UCSD-AML1 (cell line): ENCODE data around the gene KREMEN1.
"Not testable (repeated sequence)": the region's sequence is repeated elsewhere in the genome, so short reads cannot be mapped to it uniquely, and the experiment has no call there.

Source experiments
- DNase-seq: peaks from one replicate; lab custom pipeline; 2025; ENCODE audit not compliant: unreplicated experiment; lab: John Stamatoyannopoulos, UW

Gene KREMEN1

DNA sequence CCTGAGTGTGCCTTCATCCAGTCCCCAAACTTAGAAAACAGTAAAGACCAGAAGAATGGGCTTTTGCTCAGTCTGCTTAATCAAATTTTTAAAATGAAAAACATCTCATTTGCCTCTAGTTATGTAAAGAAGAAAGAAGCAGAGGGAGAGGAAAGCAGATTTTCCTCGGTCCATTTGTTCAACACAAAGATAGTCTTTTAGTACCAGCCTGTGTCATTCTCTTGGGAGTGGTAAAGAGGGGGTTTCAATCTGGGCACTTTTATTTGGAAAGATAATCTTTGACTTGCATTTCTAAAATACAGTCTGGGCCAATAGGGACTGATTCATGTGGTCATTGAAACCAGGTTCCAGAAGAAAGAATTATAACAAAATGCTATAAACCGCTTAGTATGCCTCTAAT lies 29.5 kb downstream of the KREMEN1 start:
- no peak for DNase-seq

DNA sequence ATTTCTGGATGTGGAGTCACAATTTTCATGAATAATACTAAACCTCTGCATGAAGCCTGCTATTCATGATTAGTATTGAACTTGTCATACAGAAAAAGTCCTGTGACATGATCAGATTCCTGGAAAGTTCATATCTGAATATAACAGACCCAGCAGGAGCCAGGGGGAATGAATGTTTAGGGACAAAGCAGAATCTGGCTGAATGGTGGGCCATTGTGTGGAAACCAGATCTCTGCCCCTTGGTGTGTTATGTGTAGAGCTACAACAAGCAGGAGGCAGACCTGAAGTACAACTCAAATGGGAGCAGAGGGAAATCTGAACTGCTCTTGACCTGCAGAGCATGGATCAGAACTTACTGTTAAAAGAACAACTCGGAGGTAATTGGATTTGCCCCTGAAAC lies 30.3 kb downstream of the KREMEN1 start:
- no peak for DNase-seq

DNA sequence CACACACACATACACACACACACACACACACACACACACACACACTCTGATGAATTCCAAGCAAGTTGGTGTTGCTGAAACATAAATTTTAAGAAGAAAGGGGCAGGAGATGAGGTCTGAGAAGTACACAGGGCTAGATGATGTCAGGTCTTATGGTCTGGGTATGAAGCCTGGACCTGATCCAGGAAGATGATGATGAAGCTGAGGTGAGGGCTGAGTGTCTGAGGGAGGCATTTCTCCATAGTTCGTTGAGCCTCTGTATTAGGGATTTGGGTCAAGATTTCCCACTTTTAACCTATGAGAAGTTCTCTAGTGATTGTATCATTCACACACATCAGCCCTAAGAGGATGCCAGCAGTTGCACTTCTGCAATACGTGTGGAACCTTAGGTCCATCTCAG lies 32.6 kb downstream of the KREMEN1 start:
- no peak for DNase-seq

DNA sequence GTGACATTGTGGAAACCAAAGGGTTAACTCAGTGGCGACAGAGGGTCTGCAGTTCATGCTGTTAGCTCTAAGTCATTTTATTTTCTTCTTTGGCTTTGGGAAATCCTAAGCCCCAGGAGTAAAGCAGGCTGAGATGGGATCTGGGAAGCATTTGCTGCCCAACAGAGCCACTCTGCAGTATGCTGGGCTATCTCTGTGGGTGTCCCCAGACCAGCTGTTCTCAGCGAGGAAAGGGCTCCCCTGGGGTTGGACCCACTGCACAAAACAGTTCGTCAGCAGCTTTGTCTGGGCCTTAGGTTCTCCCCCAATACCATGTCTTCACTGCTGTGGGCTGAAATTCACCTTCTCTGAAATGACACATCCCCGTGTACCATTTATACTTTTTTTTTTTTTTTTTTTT lies 34.0 kb downstream of the KREMEN1 start:
- no peak for DNase-seq

DNA sequence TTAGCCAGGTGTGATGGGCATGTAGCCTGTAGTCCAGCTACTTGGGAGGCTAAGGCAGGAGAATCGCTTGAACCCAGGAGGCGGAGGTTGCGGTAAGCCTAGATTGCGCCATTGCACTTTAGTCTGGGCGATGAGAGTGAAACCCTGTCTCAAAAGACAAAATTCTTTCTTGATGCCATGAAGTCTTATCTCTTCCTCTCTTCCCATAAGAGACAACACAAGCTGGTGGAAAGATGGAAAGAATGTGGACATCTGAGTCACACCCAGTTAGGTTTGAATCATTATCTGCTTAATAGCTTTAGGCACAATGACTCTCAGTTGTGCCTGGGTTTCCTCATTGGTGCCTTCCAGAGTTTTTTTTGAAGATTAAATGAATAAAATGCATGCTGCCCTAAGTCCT lies 35.3 kb downstream of the KREMEN1 start:
- no peak for DNase-seq

DNA sequence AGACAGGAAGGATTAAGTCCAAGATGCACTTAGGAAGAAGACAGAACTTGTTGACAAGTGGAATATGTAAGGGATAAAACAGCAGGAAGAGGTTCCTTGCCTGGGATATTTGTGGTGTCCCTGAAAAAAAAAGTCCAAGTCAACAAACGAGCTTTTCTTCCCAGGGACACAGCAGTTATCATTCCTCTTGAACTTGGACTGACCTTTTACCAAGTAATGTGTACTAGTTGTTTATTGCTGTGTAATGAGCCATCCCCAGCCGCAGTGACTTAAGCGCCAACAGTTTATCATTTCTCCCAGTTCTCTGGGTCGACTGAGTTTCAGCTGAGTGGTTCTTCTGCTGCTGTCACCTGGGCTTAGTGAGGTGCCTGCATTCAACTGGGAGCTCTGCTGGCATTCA lies 37.0 kb downstream of the KREMEN1 start:
- DNase-seq: no peak

DNA sequence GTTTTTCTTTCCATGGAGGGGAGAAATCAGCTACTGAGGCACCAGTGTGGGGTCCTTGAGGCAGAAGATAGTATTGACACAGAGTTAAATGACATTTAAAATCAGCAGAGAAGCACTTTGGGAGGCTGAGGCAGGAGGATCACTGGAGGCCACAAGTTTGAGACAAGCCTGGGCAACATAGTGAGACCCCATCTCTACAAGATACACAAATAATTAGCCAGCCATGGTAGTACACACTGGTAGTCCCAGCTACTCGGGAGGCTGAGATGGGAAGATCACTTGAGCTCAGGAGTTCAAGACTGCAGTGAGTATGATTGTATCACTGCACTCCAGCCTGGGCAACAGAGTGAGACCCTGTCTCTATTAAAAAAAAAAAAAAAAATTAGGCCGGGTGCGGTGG lies 38.1 kb downstream of the KREMEN1 start:
- no peak for DNase-seq

DNA sequence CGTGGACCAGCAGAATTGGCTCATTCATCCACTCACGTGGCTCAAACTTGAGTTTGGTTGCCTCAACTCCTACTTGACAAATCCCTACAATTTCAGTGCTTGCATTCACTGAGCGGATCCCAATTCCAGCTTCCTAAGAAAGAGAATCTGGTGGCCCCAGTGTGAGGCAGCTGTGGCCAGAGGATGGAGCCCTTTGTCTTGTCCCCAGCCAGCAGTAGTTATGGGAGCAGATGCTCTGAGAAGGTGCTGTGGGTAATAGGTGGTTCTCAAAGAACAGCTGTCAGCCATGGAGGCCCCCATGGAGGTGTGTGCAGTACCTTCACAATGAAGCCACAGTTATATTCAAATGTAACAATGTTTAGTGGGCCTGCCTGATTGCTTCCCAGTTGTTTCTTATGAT lies 39.3 kb downstream of the KREMEN1 start:
- no peak for DNase-seq

DNA sequence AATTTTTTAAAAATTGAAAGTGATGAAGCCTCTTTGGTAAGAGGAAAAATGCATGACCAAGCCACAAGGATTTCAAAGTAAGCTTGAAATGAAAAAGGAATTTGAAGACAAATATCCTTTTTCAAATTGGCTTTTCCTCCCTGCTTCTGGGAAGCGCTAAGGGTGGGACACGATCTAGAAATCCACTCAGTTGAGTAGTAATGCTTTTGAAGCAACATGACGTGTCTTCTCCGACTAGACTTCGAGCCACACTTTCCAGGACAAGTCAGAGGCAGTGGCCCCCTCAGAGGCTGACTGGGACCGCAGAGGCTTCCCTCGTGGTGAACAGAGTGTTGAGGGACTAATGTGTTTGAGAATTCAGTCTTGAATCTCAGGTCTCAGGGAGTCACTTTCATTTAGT lies 39.8 kb downstream of the KREMEN1 start:
- no peak for DNase-seq

DNA sequence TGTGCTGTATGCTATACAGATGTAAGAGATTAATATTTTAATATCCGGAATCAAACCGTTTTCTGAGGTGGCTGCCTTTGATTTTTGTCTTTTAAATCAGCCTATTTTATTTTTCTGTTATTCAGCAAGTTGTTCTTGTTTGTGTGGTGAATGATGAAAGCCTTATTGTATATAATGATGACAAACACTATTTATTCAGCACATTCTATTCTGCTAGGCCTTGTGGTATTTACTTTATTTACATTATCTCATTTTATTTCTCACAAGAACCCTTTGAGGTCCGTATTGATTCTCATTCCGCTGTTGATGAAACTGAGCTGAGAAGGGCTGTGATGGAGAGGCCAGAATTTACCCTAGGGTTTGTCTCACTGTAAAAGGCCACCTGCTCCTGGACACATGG lies 40.5 kb downstream of the KREMEN1 start:
- DNase-seq: no peak

DNA sequence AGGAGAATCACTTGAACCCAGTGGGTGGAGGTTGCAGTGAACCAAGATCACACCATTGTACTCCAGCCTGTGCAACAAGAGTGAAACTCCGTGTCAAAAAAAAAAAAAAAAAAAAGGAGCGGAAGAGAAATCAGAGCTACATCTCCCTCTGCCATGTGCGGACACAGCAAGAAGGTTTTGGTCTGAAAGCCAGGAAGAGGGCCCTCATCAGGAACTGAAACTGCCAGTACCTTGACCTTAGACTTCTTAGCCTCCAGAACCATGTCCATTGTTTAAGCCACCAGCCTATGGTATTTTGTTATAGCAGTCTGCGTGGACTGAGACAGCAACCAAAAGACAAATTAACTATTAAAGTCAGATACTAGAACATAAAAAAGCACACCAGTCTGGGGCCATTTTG lies 41.6 kb downstream of the KREMEN1 start:
- no peak for DNase-seq

DNA sequence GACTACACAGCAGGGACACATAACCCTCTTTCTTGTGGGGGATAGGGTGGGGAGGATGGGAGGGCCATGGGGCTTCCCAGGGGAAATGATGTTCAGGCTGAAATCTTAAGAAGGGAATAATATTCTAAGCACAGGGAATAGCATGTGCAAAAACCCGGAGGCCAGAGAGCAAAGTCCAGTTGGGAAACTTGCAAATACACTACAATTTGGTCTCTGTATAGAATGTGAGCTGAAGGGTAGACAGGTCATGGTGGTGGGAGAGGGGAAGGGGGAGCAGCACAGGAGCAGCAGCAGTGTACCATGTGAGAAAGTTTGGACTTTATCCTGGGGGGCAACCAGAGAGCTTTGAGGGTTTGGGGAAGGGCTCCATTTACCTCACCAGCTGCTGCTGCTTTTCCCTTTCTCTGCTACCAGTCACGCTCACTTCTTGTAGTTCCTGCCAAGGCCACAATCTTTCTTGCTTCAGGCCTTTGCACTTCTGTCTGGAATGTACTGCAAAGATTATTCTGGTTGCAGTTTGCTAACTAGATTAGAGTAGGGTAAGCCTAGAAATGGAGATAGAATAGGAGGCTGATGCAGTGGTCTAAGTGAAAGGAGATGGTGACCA lies 43.0 kb downstream of the KREMEN1 start:
- DNase-seq: no peak

DNA sequence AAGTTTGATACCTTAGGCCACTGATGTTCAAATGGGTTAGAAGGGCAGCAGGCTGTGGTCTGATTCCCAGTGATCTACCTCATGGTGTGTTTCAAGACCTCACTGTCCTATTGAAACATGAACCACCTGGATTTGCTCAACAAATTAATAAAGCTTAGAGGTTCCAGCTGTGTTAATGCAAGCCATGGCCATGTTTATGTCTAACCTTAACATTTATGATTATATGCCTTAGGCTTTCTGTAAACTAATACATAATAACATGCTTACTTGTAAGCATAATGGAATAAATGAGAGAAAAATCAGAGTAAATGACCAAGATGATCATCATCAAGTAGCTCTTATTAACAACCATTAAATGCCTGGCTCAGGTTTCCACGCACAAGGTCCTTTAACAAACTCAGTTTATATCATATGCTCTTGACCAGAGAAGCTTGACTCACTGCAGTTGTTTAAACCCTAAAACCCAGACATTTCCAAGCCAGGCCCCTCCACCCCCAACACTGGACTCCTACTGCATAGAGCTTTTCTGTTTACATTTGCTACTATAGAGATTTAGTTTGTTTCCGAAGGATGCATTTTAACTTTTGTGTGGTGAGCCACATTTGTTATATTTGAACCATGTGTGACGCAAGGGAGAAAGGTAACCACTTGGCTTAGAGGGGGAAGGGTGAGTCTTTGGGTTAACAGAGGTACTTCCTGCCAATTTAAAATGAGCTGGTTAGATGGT lies 43.7 kb downstream of the KREMEN1 start:
- DNase-seq: no peak

DNA sequence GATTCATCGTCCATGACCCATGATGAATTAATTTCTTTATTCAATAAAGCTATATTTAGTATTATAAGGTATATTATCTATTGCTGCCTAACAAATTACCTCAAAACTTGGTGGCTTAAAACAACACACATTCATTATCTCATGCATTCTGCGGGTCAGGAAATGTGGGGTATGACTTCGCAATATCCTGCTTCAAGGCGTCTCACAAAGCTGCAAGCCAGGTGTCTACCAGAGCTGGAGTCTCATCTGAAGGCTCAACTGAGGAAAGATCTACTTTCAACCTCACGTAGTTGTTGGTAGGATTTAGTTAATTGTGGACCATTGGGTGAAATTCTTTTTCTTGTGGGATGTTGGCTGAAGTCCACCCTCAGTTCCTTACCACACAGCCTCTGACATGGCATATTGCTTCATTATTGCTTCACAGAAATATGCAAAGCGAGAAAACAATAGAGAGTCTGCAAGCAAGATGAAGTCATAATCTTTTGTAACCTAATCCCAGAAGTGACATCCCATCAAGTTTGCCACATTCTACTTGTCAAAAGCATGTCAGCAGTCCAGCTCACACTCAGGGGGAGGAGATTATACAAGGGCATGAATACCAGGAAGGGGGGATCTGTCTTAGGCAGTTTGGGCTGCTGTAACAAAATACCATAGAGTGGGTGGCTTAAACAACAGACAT lies 45.1 kb downstream of the KREMEN1 start:
- no peak for DNase-seq

DNA sequence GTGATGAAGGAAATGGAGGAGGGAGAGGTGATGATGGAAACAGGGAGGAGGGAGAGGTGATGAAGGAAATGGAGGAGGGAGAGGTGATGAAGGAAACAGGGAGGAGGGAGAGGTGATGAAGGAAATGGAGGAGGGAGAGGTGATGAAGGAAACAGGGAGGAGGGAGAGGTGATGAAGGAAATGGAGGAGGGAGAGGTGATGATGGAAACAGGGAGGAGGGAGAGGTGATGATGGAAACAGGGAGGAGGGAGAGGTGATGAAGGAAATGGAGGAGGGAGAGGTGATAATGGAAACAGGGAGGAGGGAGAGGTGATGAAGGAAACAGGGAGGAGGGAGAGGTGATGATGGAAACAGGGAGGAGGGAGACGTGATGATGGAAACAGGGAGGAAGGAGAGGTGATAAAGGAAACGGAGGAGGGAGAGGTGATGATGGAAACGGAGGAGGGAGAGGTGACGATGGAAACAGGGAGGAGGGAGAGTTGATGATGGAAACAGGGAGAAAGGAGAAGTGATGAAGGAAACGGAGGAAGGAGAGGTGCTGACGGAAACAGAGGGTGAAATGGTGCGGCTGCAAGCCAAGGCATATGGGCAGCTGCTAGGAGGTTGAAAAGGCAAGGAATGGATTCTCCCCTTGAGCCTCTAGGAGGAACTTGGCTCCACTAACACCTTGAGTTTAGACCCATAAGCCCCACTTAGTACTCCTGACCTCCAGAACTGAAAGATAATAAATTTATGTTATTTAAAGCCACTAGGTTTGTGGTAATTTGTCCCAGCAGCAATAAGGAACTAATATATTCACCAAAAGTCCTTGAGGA lies 47.5 kb downstream of the KREMEN1 start:
- not testable (repeated sequence) for DNase-seq

DNA sequence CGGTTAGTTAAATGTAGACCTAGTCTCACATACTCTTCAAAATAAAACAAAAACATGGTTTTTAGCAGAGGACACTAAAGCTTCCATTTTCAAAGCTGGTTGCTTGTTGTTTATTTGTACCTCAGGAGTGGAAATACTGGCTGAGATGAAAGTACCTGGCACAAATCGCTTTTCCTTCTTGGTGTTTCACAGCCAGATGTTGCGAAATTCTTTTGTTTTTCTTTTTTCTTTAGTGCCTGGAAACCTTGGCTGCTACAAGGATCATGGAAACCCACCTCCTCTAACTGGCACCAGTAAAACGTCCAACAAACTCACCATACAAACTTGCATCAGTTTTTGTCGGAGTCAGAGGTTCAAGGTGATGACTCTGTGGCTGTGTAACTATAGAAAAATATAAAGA lies 48.3 kb downstream of the KREMEN1 start:
- no peak for DNase-seq

DNA sequence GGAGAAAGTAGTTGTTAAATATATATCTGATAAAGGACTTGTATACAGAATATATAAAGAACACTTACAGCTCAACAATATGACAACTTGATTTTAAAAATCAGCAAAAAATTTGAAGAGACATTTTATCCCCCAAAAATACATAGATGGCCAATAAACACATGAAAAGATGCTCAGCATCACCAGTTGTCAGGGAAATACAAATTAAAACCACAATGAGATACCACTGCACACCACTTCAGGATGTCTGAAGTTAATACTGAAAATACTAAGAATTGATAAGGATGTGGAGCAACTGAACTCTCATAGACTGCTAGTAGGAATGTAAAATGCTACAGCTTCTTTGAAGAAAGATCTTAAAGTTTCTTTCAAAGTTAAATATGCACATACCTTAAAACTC lies 49.2 kb downstream of the KREMEN1 start:
- DNase-seq: no peak

DNA sequence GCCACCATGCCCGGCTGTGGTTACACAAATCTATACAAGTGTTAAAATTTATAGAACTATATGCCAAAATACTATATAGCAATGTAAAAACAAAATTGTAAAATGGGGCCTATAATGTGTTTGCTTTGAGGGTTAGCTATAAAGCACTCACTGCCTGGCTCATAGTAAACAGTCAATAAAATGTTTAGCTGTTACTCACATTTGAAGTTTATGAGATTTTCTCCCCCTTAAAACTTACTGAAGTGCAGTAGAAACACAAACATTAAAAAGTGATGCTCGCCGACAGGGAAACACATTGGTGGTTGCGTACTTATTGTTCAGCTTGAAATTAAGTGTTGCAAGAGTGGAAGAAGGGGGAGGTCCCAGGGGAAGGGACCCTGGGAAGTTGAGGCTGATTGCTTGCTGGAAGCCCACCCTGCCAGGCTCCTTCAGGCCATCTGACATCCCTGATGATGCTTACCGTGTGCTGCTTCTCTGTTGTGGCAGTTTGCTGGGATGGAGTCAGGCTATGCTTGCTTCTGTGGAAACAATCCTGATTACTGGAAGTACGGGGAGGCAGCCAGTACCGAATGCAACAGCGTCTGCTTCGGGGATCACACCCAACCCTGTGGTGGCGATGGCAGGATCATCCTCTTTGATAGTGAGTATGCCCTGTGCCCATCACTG lies 52.1 kb downstream of the KREMEN1 start:
- no peak for DNase-seq

DNA sequence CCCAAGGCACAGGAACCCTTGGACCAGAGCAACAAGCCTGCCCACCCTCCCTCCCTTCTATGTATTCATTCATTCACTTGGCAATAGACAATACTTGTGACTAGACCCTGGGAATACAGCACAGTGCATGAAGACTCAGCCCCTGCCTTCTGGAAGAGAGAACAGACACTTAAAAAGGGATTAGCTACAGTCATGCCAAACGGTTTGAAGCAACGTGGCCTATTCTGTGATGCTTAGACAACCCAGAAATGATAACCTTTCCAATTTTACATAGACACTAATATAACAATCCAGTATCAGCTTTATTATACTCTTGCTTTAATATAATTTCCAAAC lies 52.6 kb downstream of the KREMEN1 start:
- DNase-seq: no peak

DNA sequence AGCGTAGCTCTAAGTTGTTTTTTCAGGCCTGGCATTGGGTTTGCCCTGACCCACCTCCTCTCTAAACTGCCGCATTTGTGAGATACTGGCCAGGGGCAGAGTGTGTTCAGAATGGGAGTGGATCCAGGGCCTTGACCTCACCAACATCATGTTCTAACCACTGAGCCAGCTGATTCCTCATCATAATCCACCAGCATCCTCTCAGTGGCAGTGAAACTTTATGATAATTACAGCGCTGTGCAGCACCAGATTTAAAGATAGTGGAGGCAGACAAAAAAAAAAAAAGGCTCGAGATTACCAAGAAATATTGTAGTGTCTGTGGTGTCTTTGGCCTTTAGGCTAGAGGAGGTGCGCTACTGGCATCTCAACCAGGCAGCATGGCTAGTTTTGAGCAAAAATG lies 53.0 kb downstream of the KREMEN1 start:
- no peak for DNase-seq

DNA sequence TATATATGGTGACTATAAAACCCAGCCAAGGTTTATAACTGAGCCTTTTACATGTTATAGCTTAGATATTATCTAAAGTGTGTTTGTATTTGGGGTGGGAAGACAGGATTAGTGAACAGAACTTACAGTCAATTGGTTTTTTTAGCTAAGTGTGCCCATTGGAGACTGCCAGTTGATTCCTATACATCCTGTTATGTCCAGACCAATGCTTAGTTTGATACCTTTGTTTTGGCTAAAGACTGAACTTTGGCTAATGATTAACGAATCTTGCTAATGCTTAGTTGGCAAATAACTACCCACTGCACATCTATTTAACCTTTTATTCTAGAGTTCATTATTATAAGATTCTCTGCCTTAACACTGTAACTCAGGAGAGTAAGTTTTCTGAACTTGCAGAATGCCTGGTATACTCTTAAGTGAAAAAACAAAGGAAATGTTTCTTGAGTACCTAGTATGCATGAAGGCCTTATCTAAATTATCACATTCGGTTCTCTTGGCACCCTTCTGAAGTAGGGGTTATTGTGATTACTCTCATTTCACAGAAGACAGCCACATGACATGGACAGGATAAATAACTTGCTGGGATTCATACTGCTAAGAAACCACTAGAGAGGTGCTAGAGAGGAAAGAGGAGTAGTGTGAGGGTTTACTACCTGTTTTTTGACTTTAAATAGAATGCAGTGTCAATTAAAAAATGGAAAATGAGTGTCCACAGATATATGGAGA lies 54.0 kb downstream of the KREMEN1 start:
- DNase-seq: no peak
